Stimulated activated CD8-positive, alpha-beta memory T cell treated with anti-CD3 and anti-CD28 coated beads, Interleukin-12 subunit alpha, Interleukin-12 subunit beta, amount 100 ng/mL, for 24 hours (primary cell): ENCODE data around the gene NPY.
"Not testable (repeated sequence)": the region's sequence is repeated elsewhere in the genome, so short reads cannot be mapped to it uniquely, and the experiment has no call there.

Experiments
- DNase-seq: peaks from one replicate; pipeline ENCODE4 v3.0.0-alpha.2; 2020; ENCODE audit errors: extremely low read depth

Gene NPY

GRCh38 chr7:24283897-24284698 is at the start of gene NPY:
NPY (plus strand) TSS chr7:24284190; CDS start chr7:24285241, 1,051 bp downstream.
- DNase-seq = no peak

- no peak for DNase-seq
Observed at GRCh38 chr7:24239260-24239659, 44.7 kb upstream of the NPY start.

GRCh38 chr7:24241206-24241605 is 42.8 kb upstream of the NPY start:
- no peak for DNase-seq

GRCh38 chr7:24244554-24244953 is 39.4 kb upstream of the NPY start:
- DNase-seq = no peak

- no peak for DNase-seq
Observed at GRCh38 chr7:24245362-24245761, 38.6 kb upstream of the NPY start.

- no peak for DNase-seq
Observed at GRCh38 chr7:24249266-24249665, 34.7 kb upstream of the NPY start.

GRCh38 chr7:24251568-24251967 is 32.4 kb upstream of the NPY start:
- DNase-seq = no peak

- no peak for DNase-seq
Observed at GRCh38 chr7:24255139-24255538, 28.9 kb upstream of the NPY start.

- not testable (repeated sequence) for DNase-seq
Observed at GRCh38 chr7:24258324-24258723, 25.7 kb upstream of the NPY start.

GRCh38 chr7:24271938-24272337 is 12.1 kb upstream of the NPY start:
- DNase-seq = no peak

- no peak for DNase-seq
Observed at GRCh38 chr7:24279512-24279911, 4.5 kb upstream of the NPY start.

GRCh38 chr7:24283554-24283896 is 465 bp upstream of the NPY start:
- no peak for DNase-seq

- DNase-seq = no peak
Observed at GRCh38 chr7:24284699-24285506, 913 bp downstream of the NPY start.

GRCh38 chr7:24290004-24290641 is 6.1 kb downstream of the NPY start:
- peak; percentile 16 for DNase-seq

- DNase-seq = no peak
Observed at GRCh38 chr7:24291271-24291670, 7.3 kb downstream of the NPY start.

GRCh38 chr7:24297362-24297761 is 13.4 kb downstream of the NPY start:
- no peak for DNase-seq

- no peak for DNase-seq
Observed at GRCh38 chr7:24298696-24299095, 14.7 kb downstream of the NPY start.

- DNase-seq = no peak
Observed at GRCh38 chr7:24299192-24299591, 15.2 kb downstream of the NPY start.

- DNase-seq = no peak
Observed at GRCh38 chr7:24301703-24302102, 17.7 kb downstream of the NPY start.

- no peak for DNase-seq
Observed at GRCh38 chr7:24304494-24305095, 20.6 kb downstream of the NPY start.

- DNase-seq = no peak
Observed at GRCh38 chr7:24307326-24307725, 23.3 kb downstream of the NPY start.

GRCh38 chr7:24312588-24312987 is 28.6 kb downstream of the NPY start:
- DNase-seq = no peak
